ENCODE results near the gene KRT86. TPM values are rescaled to one million over a fixed set of nuclear protein-coding genes. Genes with fewer than 3 reads are reported as not detected.

Gene KRT86
- polyA plus RNA-seq, 1 of the 3 experiments (the other 2 are of a cell fraction), result 0.56 TPM

DNA sequence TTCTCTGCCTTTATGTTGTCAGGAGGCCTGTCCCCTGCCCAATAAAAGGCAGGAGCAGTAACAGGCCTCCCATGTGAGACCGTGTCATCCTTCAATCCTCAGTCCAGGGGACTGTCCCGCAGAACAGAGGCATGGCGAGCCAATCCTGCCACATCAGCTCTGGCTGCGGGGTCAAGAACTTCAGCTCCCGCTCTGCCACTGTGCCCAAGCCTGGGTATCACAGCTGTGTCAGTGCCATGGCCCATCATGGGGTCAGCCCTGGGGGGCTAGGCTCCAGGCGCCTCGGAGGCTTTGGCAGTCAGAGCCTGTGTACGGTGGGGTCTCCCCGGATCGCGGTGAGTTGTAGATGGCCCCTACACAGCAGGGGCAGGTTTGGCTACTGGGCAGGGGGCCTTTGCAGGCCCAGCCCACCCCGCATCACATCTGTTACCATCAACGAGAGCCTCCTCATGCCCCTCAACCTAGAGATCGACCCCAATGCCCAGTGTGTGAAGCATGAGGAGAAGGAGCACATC lies 66.7 kb downstream of the KRT86 start:
- H3K9me2 ChIP-seq, result no peaks in the 10 kb centered on the region
- no peak overlapping the region for H3K4me3 ChIP-seq (ENCODE audit: low read depth in 2 of 2, low read length in 1 of 2)
- peaks cover 7% of the 10 kb centered on the region for H3F3A ChIP-seq (replicated peaks; ENCODE audit: insufficient read depth)
- POLR2A ChIA-PET, result no interaction called here
- no peak overlapping the region for H3K9ac ChIP-seq
- DNase-seq, result no peak
- 50% methylated on average over 4 of the region's 14 CpGs for WGBS (ENCODE audit: low lambda C conversion rate)
- TF ChIP-seq GABPA (IDR thresholded peaks at IDR 0.05; ENCODE audit: low read depth), result no peak
- TF ChIP-seq TEAD4 (IDR thresholded peaks at IDR 0.05; ENCODE audit: borderline replicate concordance, insufficient read depth), result no peak
- no peak for TF ChIP-seq POLR2AphosphoS5 (IDR thresholded peaks at IDR 0.05; ENCODE audit: low read depth, low read length)
- TF ChIP-seq, protein P1, sequence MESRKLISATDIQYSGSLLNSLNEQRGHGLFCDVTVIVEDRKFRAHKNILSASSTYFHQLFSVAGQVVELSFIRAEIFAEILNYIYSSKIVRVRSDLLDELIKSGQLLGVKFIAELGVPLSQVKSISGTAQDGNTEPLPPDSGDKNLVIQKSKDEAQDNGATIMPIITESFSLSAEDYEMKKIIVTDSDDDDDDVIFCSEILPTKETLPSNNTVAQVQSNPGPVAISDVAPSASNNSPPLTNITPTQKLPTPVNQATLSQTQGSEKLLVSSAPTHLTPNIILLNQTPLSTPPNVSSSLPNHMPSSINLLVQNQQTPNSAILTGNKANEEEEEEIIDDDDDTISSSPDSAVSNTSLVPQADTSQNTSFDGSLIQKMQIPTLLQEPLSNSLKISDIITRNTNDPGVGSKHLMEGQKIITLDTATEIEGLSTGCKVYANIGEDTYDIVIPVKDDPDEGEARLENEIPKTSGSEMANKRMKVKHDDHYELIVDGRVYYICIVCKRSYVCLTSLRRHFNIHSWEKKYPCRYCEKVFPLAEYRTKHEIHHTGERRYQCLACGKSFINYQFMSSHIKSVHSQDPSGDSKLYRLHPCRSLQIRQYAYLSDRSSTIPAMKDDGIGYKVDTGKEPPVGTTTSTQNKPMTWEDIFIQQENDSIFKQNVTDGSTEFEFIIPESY (IDR thresholded peaks at IDR 0.05; ENCODE audit: borderline replicate concordance, low read depth), result no peak
- TF ChIP-seq RXRA (IDR thresholded peaks at IDR 0.05; ENCODE audit: borderline replicate concordance, low read depth), result no peak
- TF ChIP-seq GATA2 (CRISPR knock-in tag; IDR thresholded peaks at IDR 0.05), result no peak
- no peak for TF ChIP-seq JUND (IDR thresholded peaks at IDR 0.05)
- TF ChIP-seq, protein P2, sequence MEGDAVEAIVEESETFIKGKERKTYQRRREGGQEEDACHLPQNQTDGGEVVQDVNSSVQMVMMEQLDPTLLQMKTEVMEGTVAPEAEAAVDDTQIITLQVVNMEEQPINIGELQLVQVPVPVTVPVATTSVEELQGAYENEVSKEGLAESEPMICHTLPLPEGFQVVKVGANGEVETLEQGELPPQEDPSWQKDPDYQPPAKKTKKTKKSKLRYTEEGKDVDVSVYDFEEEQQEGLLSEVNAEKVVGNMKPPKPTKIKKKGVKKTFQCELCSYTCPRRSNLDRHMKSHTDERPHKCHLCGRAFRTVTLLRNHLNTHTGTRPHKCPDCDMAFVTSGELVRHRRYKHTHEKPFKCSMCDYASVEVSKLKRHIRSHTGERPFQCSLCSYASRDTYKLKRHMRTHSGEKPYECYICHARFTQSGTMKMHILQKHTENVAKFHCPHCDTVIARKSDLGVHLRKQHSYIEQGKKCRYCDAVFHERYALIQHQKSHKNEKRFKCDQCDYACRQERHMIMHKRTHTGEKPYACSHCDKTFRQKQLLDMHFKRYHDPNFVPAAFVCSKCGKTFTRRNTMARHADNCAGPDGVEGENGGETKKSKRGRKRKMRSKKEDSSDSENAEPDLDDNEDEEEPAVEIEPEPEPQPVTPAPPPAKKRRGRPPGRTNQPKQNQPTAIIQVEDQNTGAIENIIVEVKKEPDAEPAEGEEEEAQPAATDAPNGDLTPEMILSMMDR (IDR thresholded peaks at IDR 0.05), result no peak
- no peak for TF ChIP-seq SMC3 (IDR thresholded peaks at IDR 0.05; ENCODE audit: low read depth, low read length)
- TF ChIP-seq SIN3A (IDR thresholded peaks at IDR 0.05; ENCODE audit: borderline replicate concordance, low read depth, low read length), result no peak
- no peak for TF ChIP-seq MEF2A (IDR thresholded peaks at IDR 0.05; ENCODE audit: borderline replicate concordance, low read depth)
- TF ChIP-seq, protein P3, sequence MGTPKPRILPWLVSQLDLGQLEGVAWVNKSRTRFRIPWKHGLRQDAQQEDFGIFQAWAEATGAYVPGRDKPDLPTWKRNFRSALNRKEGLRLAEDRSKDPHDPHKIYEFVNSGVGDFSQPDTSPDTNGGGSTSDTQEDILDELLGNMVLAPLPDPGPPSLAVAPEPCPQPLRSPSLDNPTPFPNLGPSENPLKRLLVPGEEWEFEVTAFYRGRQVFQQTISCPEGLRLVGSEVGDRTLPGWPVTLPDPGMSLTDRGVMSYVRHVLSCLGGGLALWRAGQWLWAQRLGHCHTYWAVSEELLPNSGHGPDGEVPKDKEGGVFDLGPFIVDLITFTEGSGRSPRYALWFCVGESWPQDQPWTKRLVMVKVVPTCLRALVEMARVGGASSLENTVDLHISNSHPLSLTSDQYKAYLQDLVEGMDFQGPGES (IDR thresholded peaks at IDR 0.05; ENCODE audit: low read depth, low read length), result no peak
- TF ChIP-seq RCOR1 (IDR thresholded peaks at IDR 0.05; ENCODE audit: low read length), result no peak
- no peak for TF ChIP-seq FOSL2 (IDR thresholded peaks at IDR 0.05; ENCODE audit: borderline replicate concordance, low read depth)
- TF ChIP-seq YY1 (IDR thresholded peaks at IDR 0.05; ENCODE audit: low read depth), result no peak
- no peak for TF ChIP-seq RAD21 (IDR thresholded peaks at IDR 0.05; ENCODE audit: low read length)
- CTCF ChIA-PET, result interaction anchor here (0.9 to 4.4 kb wide), 5 partner anchors 13 to 538 kb away, joined by 3 to 19 read pairs (median 4); no protein-coding TSS in a partner anchor
- H3K4me2 ChIP-seq, result no peak overlapping the region
- H4K20me1 ChIP-seq (ENCODE audit: insufficient read depth), result no peaks in the 10 kb centered on the region
- H3K9me3 ChIP-seq, result 0 out of 2 replicates have a peak, but pooled peaks cover 8% of the 10 kb centered on the region
- no peaks in the 10 kb centered on the region for H3K79me2 ChIP-seq (ENCODE audit: insufficient read depth)
- H2AFZ ChIP-seq (ENCODE audit: low read depth), result no peak overlapping the region
- peaks cover 32% of the 10 kb centered on the region for H3K27me3 ChIP-seq (ENCODE audit: insufficient read depth)
- no peaks in the 10 kb centered on the region for H3K4me1 ChIP-seq (ENCODE audit: control insufficient read depth in 1 of 2, insufficient read depth in 2 of 2, low read depth in 1 of 2, low read length in 1 of 2)
- no peak overlapping the region for H3K27ac ChIP-seq (ENCODE audit: low read depth in 2 of 2, low read length in 1 of 2)
- H3K36me3 ChIP-seq (replicated peaks in 1 of 2; ENCODE audit: control insufficient read depth in 1 of 2, insufficient read depth in 2 of 2, low read length in 1 of 2), result no peaks in the 10 kb centered on the region
